Measurements from ENCODE around the gene MBOAT1. TPM values are rescaled to one million over a fixed set of nuclear protein-coding genes. Genes with fewer than 3 reads are reported as not detected.

MBOAT1 gene
- total RNA-seq, 2 experiments from 2014 or later: 30.6 to 33.0 TPM

GRCh38 chr6:20241102-20241501, 28.8 kb upstream of the MBOAT1 start:
- peaks cover 3% of the 10 kb centered on the region for H3K27me3 Mint-ChIP-seq
- no peak overlapping the region for H3K27ac Mint-ChIP-seq
- H3K36me3 Mint-ChIP-seq (ENCODE audit: low read depth): no peaks in the 10 kb centered on the region
- no peak for DNase-seq
- H3K4me3 Mint-ChIP-seq: no peak overlapping the region
- CTCF ChIA-PET: interaction anchor here (0.8 kb wide), 1 partner anchor 33 kb away, joined by 3 read pairs; no protein-coding TSS in a partner anchor
- POLR2A ChIA-PET: no interaction called here
- H3K4me1 Mint-ChIP-seq: peaks cover 17% of the 10 kb centered on the region
- no peaks in the 10 kb centered on the region for H3K9me3 Mint-ChIP-seq

GRCh38 chr6:20238688-20239587, 26.7 kb upstream of the MBOAT1 start:
- ChIA-PET POLR2A (no interaction called here), CTCF (no interaction called here)
- Mint-ChIP-seq H3K36me3 (ENCODE audit: low read depth) (no peaks in the 10 kb centered on the region), H3K27ac (no peak overlapping the region), H3K4me1 (peaks cover 19% of the 10 kb centered on the region), H3K4me3 (no peak overlapping the region), H3K9me3 (no peaks in the 10 kb centered on the region), H3K27me3 (peaks cover 3% of the 10 kb centered on the region)
- no peak for DNase-seq

DNA sequence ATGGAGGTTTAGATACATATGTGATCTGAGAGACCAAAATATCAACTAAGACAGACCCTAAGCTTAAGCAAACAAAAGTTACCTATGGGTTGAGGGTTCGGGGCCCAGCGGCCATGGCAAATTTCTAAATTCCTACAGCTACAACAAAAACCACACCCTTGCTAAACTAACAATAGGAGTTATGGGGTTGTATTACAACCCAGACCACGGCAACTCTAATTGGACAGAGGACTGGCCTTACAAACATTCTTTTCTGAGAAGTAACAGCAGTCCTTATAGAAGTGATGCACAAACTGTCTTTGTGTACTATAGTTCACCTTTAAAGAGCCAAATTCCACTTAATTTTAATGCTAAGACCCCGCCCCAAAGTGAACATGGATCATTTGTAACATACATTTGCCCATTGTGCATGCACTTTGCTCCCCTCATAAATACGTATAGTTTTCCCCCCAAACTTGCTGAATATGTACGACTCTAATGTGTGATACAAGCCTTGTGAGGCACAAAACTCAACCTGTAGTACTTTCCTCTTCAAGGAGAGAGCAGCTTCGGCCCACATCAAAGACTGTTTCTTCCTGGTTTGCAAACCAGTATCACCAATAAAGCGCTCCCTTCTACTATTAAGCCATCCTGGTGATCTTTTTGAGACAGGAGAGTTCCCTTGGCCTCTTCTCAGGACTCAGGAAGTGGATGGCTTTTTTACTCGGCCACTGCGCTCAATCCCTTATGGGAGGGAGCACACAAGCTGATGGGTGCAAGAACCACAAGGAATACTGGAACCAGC, 25.6 kb upstream of the MBOAT1 start:
- ChIA-PET CTCF (no interaction called here), POLR2A (interaction anchor here (0.7 kb wide), 1 partner anchor 107 kb away, joined by 3 read pairs; no protein-coding TSS in a partner anchor)
- Mint-ChIP-seq H3K36me3 (ENCODE audit: low read depth) (no peaks in the 10 kb centered on the region), H3K27ac (no peak overlapping the region), H3K4me1 (peaks cover 19% of the 10 kb centered on the region), H3K27me3 (peaks cover 3% of the 10 kb centered on the region), H3K4me3 (no peak overlapping the region), H3K9me3 (no peaks in the 10 kb centered on the region)
- no peak for DNase-seq

- POLR2A ChIA-PET: no interaction called here
- H3K36me3 Mint-ChIP-seq (ENCODE audit: low read depth): no peaks in the 10 kb centered on the region
- no peak overlapping the region for H3K4me3 Mint-ChIP-seq
- H3K27ac Mint-ChIP-seq: no peak overlapping the region
- no peak for DNase-seq
- no peaks in the 10 kb centered on the region for H3K9me3 Mint-ChIP-seq
- CTCF ChIA-PET: no interaction called here
- peaks cover 3% of the 10 kb centered on the region for H3K27me3 Mint-ChIP-seq
- peaks cover 19% of the 10 kb centered on the region for H3K4me1 Mint-ChIP-seq
Observed at GRCh38 chr6:20236909-20237600, 24.8 kb upstream of the MBOAT1 start.

- DNase-seq: no peak
- no peaks in the 10 kb centered on the region for H3K36me3 Mint-ChIP-seq (ENCODE audit: low read depth)
- H3K27me3 Mint-ChIP-seq: peaks cover 3% of the 10 kb centered on the region
- ChIA-PET CTCF (no interaction called here), POLR2A (no interaction called here)
- H3K9me3 Mint-ChIP-seq: no peaks in the 10 kb centered on the region
- no peak overlapping the region for H3K27ac Mint-ChIP-seq
- H3K4me3 Mint-ChIP-seq: no peak overlapping the region
- peaks cover 19% of the 10 kb centered on the region for H3K4me1 Mint-ChIP-seq
Observed at GRCh38 chr6:20236344-20236743, 24.1 kb upstream of the MBOAT1 start.

- Mint-ChIP-seq H3K27me3 (peaks cover 3% of the 10 kb centered on the region), H3K4me1 (peaks cover 19% of the 10 kb centered on the region), H3K36me3 (ENCODE audit: low read depth) (no peaks in the 10 kb centered on the region), H3K9me3 (no peaks in the 10 kb centered on the region), H3K27ac (no peak overlapping the region), H3K4me3 (no peak overlapping the region)
- POLR2A ChIA-PET: no interaction called here
- CTCF ChIA-PET: interaction anchor here (1.4 kb wide), 1 partner anchor 16 kb away, joined by 3 read pairs; no protein-coding TSS in a partner anchor
- no peak for DNase-seq
Observed at GRCh38 chr6:20235041-20235440, 22.8 kb upstream of the MBOAT1 start.

GRCh38 chr6:20234136-20234535, 21.9 kb upstream of the MBOAT1 start:
- POLR2A ChIA-PET: no interaction called here
- Mint-ChIP-seq H3K36me3 (ENCODE audit: low read depth) (no peaks in the 10 kb centered on the region), H3K4me3 (no peak overlapping the region), H3K27ac (no peak overlapping the region), H3K4me1 (peaks cover 19% of the 10 kb centered on the region), H3K9me3 (no peaks in the 10 kb centered on the region), H3K27me3 (peaks cover 3% of the 10 kb centered on the region)
- no peak for DNase-seq
- CTCF ChIA-PET: interaction anchor here (0.6 to 1.4 kb wide), 3 partner anchors 11 to 888 kb away, joined by 3 read pairs; no protein-coding TSS in a partner anchor

- ChIA-PET POLR2A (no interaction called here), CTCF (interaction anchor here (0.6 to 0.7 kb wide), 2 partner anchors 10 to 889 kb away, joined by 3 read pairs; no protein-coding TSS in a partner anchor)
- H3K27me3 Mint-ChIP-seq: peaks cover 3% of the 10 kb centered on the region
- H3K27ac Mint-ChIP-seq: no peak overlapping the region
- H3K36me3 Mint-ChIP-seq (ENCODE audit: low read depth): no peaks in the 10 kb centered on the region
- no peaks in the 10 kb centered on the region for H3K9me3 Mint-ChIP-seq
- H3K4me3 Mint-ChIP-seq: no peak overlapping the region
- DNase-seq: no peak
- H3K4me1 Mint-ChIP-seq: peaks cover 15% of the 10 kb centered on the region
Observed at GRCh38 chr6:20233007-20233730, 20.9 kb upstream of the MBOAT1 start.

DNA sequence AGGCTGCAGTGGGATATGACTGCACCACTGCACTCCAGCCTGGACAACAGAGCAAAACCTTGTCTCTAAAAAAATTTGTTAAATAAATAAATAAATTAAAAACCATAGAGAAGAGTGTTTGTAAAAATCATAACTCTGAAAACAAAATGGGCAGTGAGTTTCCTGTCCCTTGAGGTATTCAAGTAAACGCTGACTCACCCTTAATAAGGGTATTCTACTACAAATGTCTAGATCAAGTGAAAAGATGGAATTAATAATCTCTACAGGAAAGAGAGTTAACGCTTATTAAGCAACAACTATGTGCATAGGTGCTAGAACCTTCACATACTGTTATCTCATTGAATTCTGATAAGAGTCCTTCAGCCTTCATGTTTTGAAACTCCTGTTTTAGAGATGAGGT, 19.9 kb upstream of the MBOAT1 start:
- H3K9me3 Mint-ChIP-seq: no peaks in the 10 kb centered on the region
- peaks cover 2% of the 10 kb centered on the region for H3K27me3 Mint-ChIP-seq
- no peaks in the 10 kb centered on the region for H3K36me3 Mint-ChIP-seq (ENCODE audit: low read depth)
- H3K27ac Mint-ChIP-seq: no peak overlapping the region
- no peak for DNase-seq
- ChIA-PET CTCF (no interaction called here), POLR2A (no interaction called here)
- no peak overlapping the region for H3K4me3 Mint-ChIP-seq
- H3K4me1 Mint-ChIP-seq: peaks cover 7% of the 10 kb centered on the region

DNA sequence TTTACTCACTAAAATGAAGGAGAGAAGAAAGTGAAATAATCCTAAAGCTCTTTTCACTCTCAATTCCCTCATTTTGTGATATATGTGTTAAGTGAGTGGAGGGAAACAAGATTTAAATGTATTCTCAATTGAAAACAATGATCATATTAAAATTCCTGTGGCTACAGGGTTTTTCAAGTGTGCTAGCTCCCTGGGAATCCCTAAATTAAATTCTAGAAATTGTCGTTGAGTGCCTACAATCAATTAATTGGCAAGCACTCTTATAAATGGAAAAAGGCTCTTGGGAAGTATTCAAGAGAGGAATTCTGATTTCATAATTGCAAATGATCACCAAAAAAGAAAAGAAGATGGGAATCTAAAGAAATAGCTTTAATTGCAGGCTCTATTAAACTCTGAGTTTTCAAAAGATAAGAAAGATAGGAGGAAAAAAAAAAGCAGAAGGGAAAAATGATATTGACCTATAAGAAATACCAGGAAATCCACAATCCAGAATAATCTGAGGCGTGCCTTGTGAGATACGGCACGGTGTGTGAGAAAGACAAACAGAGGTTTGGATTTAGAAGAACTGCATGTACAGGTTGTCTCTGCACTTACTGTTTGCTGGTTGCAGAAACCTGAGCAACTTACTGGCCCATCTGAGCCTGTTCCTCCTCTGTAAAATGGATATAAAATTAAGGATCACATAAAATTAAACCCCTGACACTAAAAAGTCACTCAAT, 18.3 kb upstream of the MBOAT1 start:
- ChIA-PET CTCF (no interaction called here), POLR2A (no interaction called here)
- H3K36me3 Mint-ChIP-seq (ENCODE audit: low read depth): no peaks in the 10 kb centered on the region

GRCh38 chr6:20229881-20230280, 17.6 kb upstream of the MBOAT1 start:
- H3K27me3 Mint-ChIP-seq: peaks cover 3% of the 10 kb centered on the region
- no peak overlapping the region for H3K27ac Mint-ChIP-seq
- no peak overlapping the region for H3K4me3 Mint-ChIP-seq
- ChIA-PET POLR2A (no interaction called here), CTCF (no interaction called here)
- DNase-seq: no peak
- H3K36me3 Mint-ChIP-seq (ENCODE audit: low read depth): no peaks in the 10 kb centered on the region
- H3K4me1 Mint-ChIP-seq: no peaks in the 10 kb centered on the region
- H3K9me3 Mint-ChIP-seq: no peaks in the 10 kb centered on the region

More for the DNA sequence above, 18.3 kb upstream of the MBOAT1 start:
- H3K4me1 Mint-ChIP-seq: no peaks in the 10 kb centered on the region
- no peaks in the 10 kb centered on the region for H3K9me3 Mint-ChIP-seq
- no peak overlapping the region for H3K27ac Mint-ChIP-seq
- DNase-seq: no peak
- peaks cover 3% of the 10 kb centered on the region for H3K27me3 Mint-ChIP-seq
- H3K4me3 Mint-ChIP-seq: no peak overlapping the region

GRCh38 chr6:20227350-20227749, 15.1 kb upstream of the MBOAT1 start:
- no peaks in the 10 kb centered on the region for H3K9me3 Mint-ChIP-seq
- H3K27ac Mint-ChIP-seq: no peak overlapping the region
- peaks cover 5% of the 10 kb centered on the region for H3K27me3 Mint-ChIP-seq
- ChIA-PET POLR2A (interaction anchor here (0.5 kb wide), 1 partner anchor 44 kb away, joined by 5 read pairs; no protein-coding TSS in a partner anchor), CTCF (no interaction called here)
- H3K36me3 Mint-ChIP-seq (ENCODE audit: low read depth): no peaks in the 10 kb centered on the region
- H3K4me3 Mint-ChIP-seq: no peak overlapping the region
- no peaks in the 10 kb centered on the region for H3K4me1 Mint-ChIP-seq
- DNase-seq: no peak

All from activated CD4-positive, alpha-beta T cell treated with anti-CD3 and anti-CD28 coated beads, Interleukin-2, amount 10 ng/mL, durations not matched to agents 7 days and 5 days (primary cell).